HEK293 (cell line): Measurements from ENCODE around the gene LHB.

Source experiments
- CTCF ChIP-seq: fragments of 450-650 bp; formaldehyde crosslinking; IDR thresholded peaks from 2 replicates; pipeline ENCODE4 v1.5.1; 2016; ENCODE audit warnings: missing biosample characterization, missing genetic modification characterization
- KLF10 ChIP-seq: fragments of 450-650 bp; IDR thresholded peaks from 2 replicates; pipeline ENCODE4 v1.5.1; 2018; ENCODE audit warnings: missing biosample characterization, mild to moderate bottlenecking, missing genetic modification characterization
- PATZ1 ChIP-seq: fragments of 450-650 bp; formaldehyde crosslinking; IDR thresholded peaks from 2 replicates; pipeline ENCODE4 v1.5.1; 2016; ENCODE audit warnings: missing biosample characterization, missing genetic modification characterization
- PRDM10 ChIP-seq: fragments of 450-650 bp; formaldehyde crosslinking; IDR thresholded peaks from 2 replicates; pipeline ENCODE4 v1.5.1; 2016; ENCODE audit warnings: missing biosample characterization, missing genetic modification characterization
- REST ChIP-seq: fragments of 450-650 bp; formaldehyde crosslinking; IDR thresholded peaks from 2 replicates; pipeline ENCODE4 v1.5.1; 2016; ENCODE audit warnings: missing biosample characterization, missing genetic modification characterization
- TCF7L2 ChIP-seq: IDR thresholded peaks from 2 replicates; pipeline ENCODE4 v1.6.1; 2011; ENCODE audit warnings: low read depth, mild to moderate bottlenecking, inconsistent platforms, low read length, moderate library complexity, borderline replicate concordance
- YY1 ChIP-seq: fragments of 450-650 bp; formaldehyde crosslinking; IDR thresholded peaks from 2 replicates; pipeline ENCODE4 v1.5.1; 2018; ENCODE audit warnings: missing biosample characterization, missing genetic modification characterization
- ZNF24 ChIP-seq: fragments of 450-650 bp; formaldehyde crosslinking; IDR thresholded peaks from 2 replicates; pipeline ENCODE4 v1.5.1; 2016; ENCODE audit warnings: missing biosample characterization, missing genetic modification characterization
- ZNF311 ChIP-seq: fragments of 450-650 bp; formaldehyde crosslinking; IDR thresholded peaks from 2 replicates; pipeline ENCODE4 v1.5.1; 2017; ENCODE audit warnings: missing biosample characterization, missing genetic modification characterization, borderline replicate concordance
- ZNF521 ChIP-seq: fragments of 450-650 bp; formaldehyde crosslinking; IDR thresholded peaks from 2 replicates; pipeline ENCODE4 v1.5.1; 2017; ENCODE audit warnings: missing biosample characterization, mild to moderate bottlenecking, missing genetic modification characterization
- ZNF624 ChIP-seq: fragments of 450-650 bp; formaldehyde crosslinking; IDR thresholded peaks from 2 replicates; pipeline ENCODE4 v1.5.1; 2017; ENCODE audit warnings: missing biosample characterization, missing genetic modification characterization
- ZNF704 ChIP-seq: fragments of 450-650 bp; formaldehyde crosslinking; IDR thresholded peaks from 2 replicates; pipeline ENCODE4 v1.5.1; 2016; ENCODE audit warnings: missing biosample characterization, missing genetic modification characterization
- ZXDB ChIP-seq: fragments of 450-650 bp; formaldehyde crosslinking; IDR thresholded peaks from 2 replicates; pipeline ENCODE4 v1.5.1; 2016; ENCODE audit warnings: missing biosample characterization, missing genetic modification characterization

- TF ChIP-seq ZNF521 (tag by site-specific recombination) (no peak), ZNF311 (tag by site-specific recombination) (no peak), ZNF704 (no peak), ZXDB (no peak), CTCF (tag by site-specific recombination) (peak; percentile 33; the same call in 1 of the 2 replicates), ZNF624 (tag by site-specific recombination) (no peak), ZNF24 (tag by site-specific recombination) (no peak), PATZ1 (0 out of 2 replicates have a peak, but pooled peaks have one; percentile 15), TCF7L2 (no peak), KLF10 (tag by site-specific recombination) (no peak), REST (tag by site-specific recombination) (no peak), YY1 (tag by site-specific recombination) (no peak), PRDM10 (tag by site-specific recombination) (no peak)
Measured at GRCh38 chr19:49019242-49019932, 2.5 kb upstream of the LHB start.
